NCI-H446 (cell line): ENCODE data around the gene C16orf46.

ENCODE experiments used
- DNase-seq, 2 experiments: peaks; one replicate each; lab custom pipeline; 2025; lab: John Stamatoyannopoulos, UW

Gene C16orf46

GRCh38 chr16:81018496-81018895, 58.5 kb downstream of the C16orf46 start:
- no peak for DNase-seq

GRCh38 chr16:81014672-81015071, 62.4 kb downstream of the C16orf46 start:
- DNase-seq, result no peak

GRCh38 chr16:81012974-81013373, 64.1 kb downstream of the C16orf46 start:
- DNase-seq, result no peak
